H1 (cell line): ENCODE results near the gene STAG1. TPM values are rescaled to one million over a fixed set of nuclear protein-coding genes. Genes with fewer than 3 reads are reported as not detected.

Source experiments
- CTCF ChIA-PET: fragments of 300-600 bp; sonication (Branson Sonifier 250); formaldehyde crosslinking; loops from one replicate; lab custom pipeline; 2021; ENCODE audit not compliant: partially characterized antibody; lab: Charles Lee
- POLR2A ChIA-PET: fragments of 300-600 bp; sonication (Branson Sonifier 250); formaldehyde crosslinking; loops from one replicate; lab custom pipeline; 2021; ENCODE audit warnings: inconsistent platforms; ENCODE audit not compliant: partially characterized antibody; lab: Charles Lee
- DNase-seq, 2 experiments: peaks; one replicate each; pipeline versions ENCODE4 v3.0.0 to v3.0.0-alpha.2; 2010 to 2022; ENCODE audit warnings: low spot score in 2 of 2, low read depth in 1 of 2, mixed read lengths in 1 of 2
- FAIRE-seq: peaks from 2 replicates; lab custom pipeline; 2011; peaks lifted over from hg19 to GRCh38; lab: Jason Lieb, UNC
- H2AFZ ChIP-seq: 2 replicates; pipeline ENCODE4 v1.8.1; 2012; ENCODE audit warnings: low read length, inconsistent platforms
- H2AK5ac ChIP-seq: 2 replicates; pipeline ENCODE4 v1.6.1; 2013; ENCODE audit warnings: low read depth, low read length
- H2BK120ac ChIP-seq: replicated peaks from 2 replicates; pipeline ENCODE3; 2013; ENCODE audit warnings: low read depth, low read length, inconsistent platforms
- H2BK12ac ChIP-seq: 2 replicates; pipeline ENCODE4 v1.6.1; 2013; ENCODE audit warnings: low read depth, low read length
- H2BK15ac ChIP-seq: 2 replicates; pipeline ENCODE4 v1.6.1; 2013; ENCODE audit warnings: low read length
- H2BK20ac ChIP-seq: 2 replicates; pipeline ENCODE4 v1.6.1; 2013; ENCODE audit warnings: low read length
- H2BK5ac ChIP-seq: 2 replicates; pipeline ENCODE4 v1.6.1; 2013; ENCODE audit warnings: low read depth, low read length
- H3K14ac ChIP-seq: 2 replicates; pipeline ENCODE4 v1.6.1; 2013; ENCODE audit warnings: inconsistent platforms; ENCODE audit not compliant: insufficient read length
- H3K18ac ChIP-seq: 2 replicates; pipeline ENCODE4 v1.6.1; 2013; ENCODE audit warnings: low read length; ENCODE audit errors: extremely low read depth
- H3K23ac ChIP-seq: 2 replicates; pipeline ENCODE4 v1.6.1; 2013; ENCODE audit warnings: inconsistent platforms; ENCODE audit not compliant: insufficient read length
- H3K23me2 ChIP-seq: 2 replicates; pipeline ENCODE4 v1.6.1; 2013; ENCODE audit warnings: low read depth, low read length
- H3K27ac ChIP-seq: 2 replicates; pipeline ENCODE4 v1.6.1; 2011; ENCODE audit warnings: low read depth, low read length, inconsistent platforms
- H3K27me3 ChIP-seq, 4 experiments: replicated peaks in 1 of 4; 1 replicate in 1 of 4; 2 replicates in 3 of 4; pipeline versions ENCODE4 v1.6.1 to v1.8.1; 2011 to 2013; ENCODE audit warnings: low read length in 3 of 4, mild to moderate bottlenecking in 3 of 4, inconsistent platforms in 2 of 4, mixed read lengths in 2 of 4, moderate library complexity in 1 of 4; ENCODE audit not compliant: control insufficient read depth in 3 of 4, insufficient read depth in 3 of 4; ENCODE audit errors: extremely low read depth in 1 of 4
- H3K36me3 ChIP-seq, 4 experiments: 2 replicates each; pipeline versions ENCODE4 v1.6.1 to v1.8.1; 2011 to 2013; ENCODE audit warnings: mild to moderate bottlenecking in 4 of 4, low read length in 3 of 4, moderate library complexity in 2 of 4, control low read depth in 1 of 4, inconsistent platforms in 1 of 4; ENCODE audit not compliant: insufficient read depth in 4 of 4, control insufficient read depth in 2 of 4
- H3K4ac ChIP-seq: replicated peaks from 2 replicates; pipeline ENCODE3; 2013; ENCODE audit warnings: low read length, low read depth, mixed read lengths, inconsistent platforms; ENCODE audit not compliant: insufficient read length
- H3K4me1 ChIP-seq, 4 experiments: replicated peaks in 1 of 4; 1 replicate in 1 of 4; 2 replicates in 3 of 4; pipeline versions ENCODE4 v1.6.1 to v1.8.1; 2011 to 2013; ENCODE audit warnings: low read length in 3 of 4, inconsistent platforms in 2 of 4, mixed read lengths in 1 of 4; ENCODE audit not compliant: insufficient read depth in 4 of 4, control insufficient read depth in 3 of 4
- H3K4me2 ChIP-seq, 2 experiments: 2 replicates each; pipeline versions ENCODE4 v1.6.1 to v1.8.1; 2011 to 2013; ENCODE audit warnings: low read depth in 2 of 2, low read length in 2 of 2, control low read depth in 1 of 2, inconsistent platforms in 1 of 2, mild to moderate bottlenecking in 1 of 2; ENCODE audit not compliant: insufficient read depth in 1 of 2
- H3K4me3 ChIP-seq, 4 experiments: fragments of 200-600, 300-600 bp in 1 of 4; sonication (generic), shearing (Covaris generic), sonication (Bioruptor Twin) in 1 of 4; 2 replicates each; pipeline versions ENCODE4 v1.5.1 to v1.8.1; 2011 to 2016; ENCODE audit warnings: low read length in 4 of 4, low read depth in 3 of 4, control low read depth in 2 of 4, inconsistent platforms in 2 of 4, mild to moderate bottlenecking in 2 of 4, mixed read lengths in 1 of 4, moderate library complexity in 1 of 4; ENCODE audit not compliant: insufficient read depth in 2 of 4; ENCODE audit errors: extremely low read depth in 1 of 4
- H3K56ac ChIP-seq: replicated peaks from 2 replicates; pipeline ENCODE3; 2013; ENCODE audit warnings: low read depth, mild to moderate bottlenecking, mixed read lengths, low read length, inconsistent platforms; ENCODE audit not compliant: insufficient read length
- H3K79me1 ChIP-seq: 2 replicates; pipeline ENCODE4 v1.6.1; 2013; ENCODE audit warnings: low read depth, low read length, control low read depth
- H3K79me2 ChIP-seq, 2 experiments: 2 replicates each; pipeline versions ENCODE4 v1.6.1 to v1.8.1; 2012 to 2013; ENCODE audit warnings: low read length in 2 of 2, mild to moderate bottlenecking in 2 of 2, inconsistent platforms in 1 of 2; ENCODE audit not compliant: insufficient read depth in 2 of 2, control insufficient read depth in 1 of 2
- H3K9ac ChIP-seq, 4 experiments: replicated peaks in 1 of 4; 1 replicate in 1 of 4; 2 replicates in 3 of 4; pipeline versions ENCODE4 v1.6.1 to v1.8.1; 2011 to 2013; ENCODE audit warnings: low read depth in 3 of 4, low read length in 3 of 4, control low read depth in 2 of 4, mild to moderate bottlenecking in 2 of 4, moderate library complexity in 2 of 4, inconsistent platforms in 1 of 4; ENCODE audit errors: extremely low read depth in 1 of 4
- H3K9me3 ChIP-seq, 2 experiments: 2 replicates each; pipeline versions ENCODE4 v1.6.1 to v1.8.1; 2012 to 2013; ENCODE audit warnings: mild to moderate bottlenecking in 2 of 2, moderate library complexity in 2 of 2, control low read depth in 1 of 2, inconsistent platforms in 1 of 2, low read depth in 1 of 2, low read length in 1 of 2, mixed read lengths in 1 of 2; ENCODE audit not compliant: insufficient read depth in 2 of 2
- H4K20me1 ChIP-seq, 2 experiments: replicated peaks in 1 of 2; 2 replicates each; pipeline versions ENCODE3 to v1.8.1; 2011 to 2013; ENCODE audit warnings: inconsistent platforms in 2 of 2, low read length in 2 of 2, mild to moderate bottlenecking in 1 of 2; ENCODE audit not compliant: insufficient read depth in 2 of 2, control insufficient read depth in 1 of 2
- H4K5ac ChIP-seq: 2 replicates; pipeline ENCODE4 v1.6.1; 2013; ENCODE audit warnings: low read length, low read depth, mixed read lengths, inconsistent platforms; ENCODE audit not compliant: insufficient read length
- H4K8ac ChIP-seq: 2 replicates; pipeline ENCODE4 v1.8.0; 2013; ENCODE audit warnings: mild to moderate bottlenecking, moderate library complexity, low read length, inconsistent platforms; ENCODE audit not compliant: insufficient read depth; ENCODE audit errors: extremely low read depth
- H4K91ac ChIP-seq: replicated peaks from 2 replicates; pipeline ENCODE3; 2013; ENCODE audit warnings: low read length, mixed read lengths, inconsistent platforms; ENCODE audit not compliant: insufficient read length
- E2F6 ChIP-seq: IDR thresholded peaks from 2 replicates; pipeline ENCODE4 v1.6.1; 2012; ENCODE audit warnings: inconsistent platforms
- KDM1A ChIP-seq: fragments of 200-600, 300-600 bp; sonication (generic); IDR thresholded peaks from 2 replicates; pipeline ENCODE4 v1.7.1; 2016; ENCODE audit warnings: mild to moderate bottlenecking, low read length, borderline replicate concordance
- NRF1 ChIP-seq: IDR thresholded peaks from 2 replicates; pipeline ENCODE4 v1.6.1; 2011; ENCODE audit warnings: mild to moderate bottlenecking, low read depth, low read length, improper control_type of control experiment
- PHF8 ChIP-seq: fragments of 200-600 bp; sonication (generic); conservative IDR thresholded peaks from 2 replicates; pipeline ENCODE4 v1.7.1; 2012; ENCODE audit warnings: low read depth, mild to moderate bottlenecking, inconsistent platforms, low read length, moderate library complexity
- POLR2A ChIP-seq, 2 experiments: IDR thresholded peaks; 1 replicate in 1 of 2; 2 replicates in 1 of 2; pipeline ENCODE4 v1.6.1; 2011; ENCODE audit warnings: low read depth in 2 of 2, low read length in 2 of 2, mild to moderate bottlenecking in 2 of 2; ENCODE audit errors: control extremely low read depth in 1 of 2
- RAD21 ChIP-seq, 2 experiments: IDR thresholded peaks in 1 of 2; conservative IDR thresholded peaks in 1 of 2; 2 replicates each; pipeline ENCODE4 v1.6.1; 2011; ENCODE audit warnings: low read depth in 2 of 2, low read length in 2 of 2, improper control_type of control experiment in 1 of 2, inconsistent platforms in 1 of 2, mild to moderate bottlenecking in 1 of 2, moderate library complexity in 1 of 2
- SRF ChIP-seq: IDR thresholded peaks from 2 replicates; pipeline ENCODE4 v1.6.1; 2011; ENCODE audit warnings: mild to moderate bottlenecking, low read depth, low read length, moderate library complexity
- YY1 ChIP-seq: IDR thresholded peaks from 2 replicates; pipeline ENCODE4 v1.6.1; 2011; ENCODE audit warnings: low read depth, mild to moderate bottlenecking, low read length
- WGBS, 2 experiments: shearing (Covaris generic) in 1 of 2; methylation state at CpG; one replicate each; pipeline versions ENCODE4 v1.1.6 to v1.1.7; 2013 to 2015; ENCODE audit warnings: low lambda C conversion rate in 2 of 2, mixed read lengths in 2 of 2, inconsistent platforms in 1 of 2, low coverage in 1 of 2, missing lambda C conversion rate in 1 of 2; ENCODE audit not compliant: insufficient replicate concordance in 2 of 2, insufficient coverage in 1 of 2, insufficient read length in 1 of 2; ENCODE audit errors: extremely low coverage in 1 of 2, missing lambda C conversion rate in 1 of 2; 5-methylcytosine and 5-hydroxymethylcytosine counted together
- polyA plus RNA-seq, 7 experiments: library from polyadenylated mRNA; depleted of rRNA in 3 of 7; stranded (reverse) in 5 of 7; unstranded in 2 of 7; fragments of >200 nt in 5 of 7; fragments of 200-250 nt in 2 of 7; gene quantifications; 1 replicate in 5 of 7; 2 replicates in 1 of 7; 4 replicates in 1 of 7; pipeline versions ENCODE4 v1.2.1 to v1.2.3, GENCODE V29; 2011 to 2013; ENCODE audit warnings: missing spikeins in 2 of 7, mixed read lengths in 2 of 7
- total RNA-seq: library from RNA; stranded (reverse); fragmentation: NEBNext Ultra II Directional; extraction: Animal tissue kit (Norgen Biotek cat#: 25700); gene quantifications from 2 replicates; pipeline ENCODE4 v1.2.1, GENCODE V29; 2021

STAG1 gene
- total and polyA plus RNA-seq, 2 of the 8 experiments (the other 6 are each of a cell fraction or from before 2014, with no cell fraction given) = 4.6 to 23.4 TPM

DNA sequence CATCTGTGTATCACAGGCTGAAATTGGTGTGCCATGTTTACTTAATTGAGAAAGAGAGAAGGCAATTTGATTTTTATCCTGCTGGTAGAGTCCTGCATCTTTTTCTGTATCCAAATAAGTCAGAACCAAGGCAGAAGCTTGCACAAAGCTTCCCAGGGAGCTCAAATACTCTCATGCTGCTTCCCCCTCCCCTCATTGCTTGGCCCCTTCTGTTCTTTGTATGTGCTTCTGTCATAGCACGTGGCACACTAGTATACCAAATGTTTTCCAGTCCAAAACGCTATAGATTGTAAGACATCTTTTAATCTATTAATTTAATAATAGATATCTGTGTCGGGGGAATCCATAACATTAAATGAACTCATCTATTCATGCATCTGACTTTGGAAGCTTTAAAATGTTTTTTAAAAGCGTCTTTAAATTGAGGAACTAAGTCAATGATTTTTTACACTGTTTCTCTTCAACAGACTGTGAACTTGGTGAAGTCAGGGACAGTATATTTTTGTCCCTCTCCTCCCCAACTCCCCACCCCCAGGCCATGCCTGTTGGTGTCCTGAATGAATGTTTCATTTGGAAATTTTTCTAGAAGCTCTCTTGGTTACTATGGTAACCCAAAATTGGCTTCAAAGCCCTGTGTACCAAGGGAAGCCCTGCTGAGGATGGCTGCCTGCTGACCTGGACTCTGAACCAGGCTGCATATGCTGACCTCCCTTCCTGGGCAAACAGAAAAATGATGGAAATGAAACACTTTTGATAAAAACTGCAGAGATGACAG, 40.6 kb upstream of the STAG1 start:
- H4K91ac ChIP-seq = no peak overlapping the region
- no peak overlapping the region for H3K4me2 ChIP-seq
- TF ChIP-seq POLR2A (IDR thresholded peaks at IDR 0.05; ENCODE audit: control extremely low read depth in 1 of 2, low read depth in 2 of 2, low read length in 2 of 2) (no peak), PHF8 (no peak), E2F6 (no peak), NRF1 (no peak), RAD21 (IDR thresholded peaks at IDR 0.05 in 1 of 2, conservative IDR thresholded peaks at IDR 0.05 in 1 of 2; ENCODE audit: low read depth in 2 of 2, low read length in 2 of 2) (no peak), KDM1A (no peak), YY1 (no peak), SRF (no peak)

More for the DNA sequence above, 40.6 kb upstream of the STAG1 start:
- H4K5ac ChIP-seq = no peak overlapping the region
- H2AK5ac ChIP-seq = no peak overlapping the region
- H2BK5ac ChIP-seq = no peak overlapping the region
- H4K20me1 ChIP-seq = no peaks in the 10 kb centered on the region
- CTCF ChIA-PET = interaction anchor here (0.6 to 3.0 kb wide), 5 partner anchors 10 to 221 kb away, joined by 3 to 11 read pairs (median 3); no protein-coding TSS in a partner anchor
- 86% methylated on average over 4 of the region's 4 CpGs; no CpG with 5 or more reads in 1 of the 2 experiments for WGBS, 2 experiments
- H3K4me1 ChIP-seq = no peaks in the 10 kb centered on the region
- H3K14ac ChIP-seq = no peak overlapping the region
- no peak overlapping the region for H3K56ac ChIP-seq
- no peaks in the 10 kb centered on the region for H3K23me2 ChIP-seq
- no peak overlapping the region for H3K18ac ChIP-seq
- POLR2A ChIA-PET = interaction anchor here (0.6 kb wide), 1 partner anchor 49 kb away, joined by 3 read pairs; no protein-coding TSS in a partner anchor
- no peaks in the 10 kb centered on the region for H3K27me3 ChIP-seq
- no peak for FAIRE-seq
- H3K79me1 ChIP-seq = no peaks in the 10 kb centered on the region
- no peak overlapping the region for H2AFZ ChIP-seq
- no peak overlapping the region for H4K8ac ChIP-seq
- no peaks in the 10 kb centered on the region for H3K36me3 ChIP-seq
- no peak overlapping the region for H2BK15ac ChIP-seq
- H3K9ac ChIP-seq = no peak overlapping the region
- H3K79me2 ChIP-seq = no peaks in the 10 kb centered on the region
- no peak overlapping the region for H3K4ac ChIP-seq
- H2BK20ac ChIP-seq = no peak overlapping the region
- H3K4me3 ChIP-seq = no peak overlapping the region
- no peaks in the 10 kb centered on the region for H3K9me3 ChIP-seq
- H3K27ac ChIP-seq = no peak overlapping the region
- no peak for DNase-seq
- no peak overlapping the region for H2BK120ac ChIP-seq
- H2BK12ac ChIP-seq = no peak overlapping the region
- H3K23ac ChIP-seq = no peak overlapping the region
